NCI-H82 treated with DMSO at 0.1 percent for 48 hours (cell line): Measurements from ENCODE around the gene LHPP.

ENCODE experiments used
- DNase-seq: peaks from one replicate; lab custom pipeline; 2025; ENCODE audit not compliant: unreplicated experiment; lab: John Stamatoyannopoulos, UW

The LHPP gene

DNA sequence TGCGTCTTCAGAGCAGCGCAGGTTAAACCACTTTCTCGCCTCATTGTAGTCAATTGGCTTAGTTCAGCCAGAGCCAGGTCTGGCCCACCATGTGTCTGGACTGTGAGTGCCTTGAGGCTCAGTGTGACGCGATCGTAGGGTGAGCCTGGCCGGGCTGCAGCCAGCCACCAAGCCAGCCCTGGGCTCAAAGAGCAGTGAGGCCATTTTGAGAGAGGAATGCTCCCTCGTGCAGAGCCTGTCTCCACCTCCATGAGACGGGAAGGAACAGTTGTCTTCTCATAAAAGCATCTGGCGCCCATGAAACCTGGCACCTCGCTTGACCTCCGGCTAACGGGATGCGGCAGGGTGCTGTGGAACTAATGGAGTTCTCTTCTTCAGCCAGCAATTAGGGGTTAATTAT, 34.5 kb downstream of the LHPP start:
- DNase-seq, result no peak

GRCh38 chr10:124496620-124497019, 35.0 kb downstream of the LHPP start:
- no peak for DNase-seq

GRCh38 chr10:124497196-124497881, 35.7 kb downstream of the LHPP start:
- DNase-seq, result no peak

DNA sequence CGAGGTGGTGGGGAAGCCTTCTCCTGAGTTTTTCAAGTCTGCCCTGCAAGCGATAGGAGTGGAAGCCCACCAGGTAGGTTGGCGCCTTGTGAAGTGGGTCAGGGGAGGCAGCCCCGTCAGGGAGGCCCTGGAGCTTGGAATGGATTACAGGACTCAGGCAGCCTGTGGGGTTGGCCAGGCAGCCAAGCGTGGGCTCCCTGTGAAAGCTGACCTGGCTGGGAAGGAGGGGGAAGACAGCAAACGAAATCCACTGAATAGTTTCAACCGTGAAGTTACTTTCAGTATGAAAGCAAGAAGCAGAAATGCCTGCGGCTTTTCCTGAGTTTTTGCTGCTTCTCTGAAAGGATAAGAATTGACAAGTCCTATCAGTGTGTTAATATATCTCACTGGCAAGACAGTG, 36.4 kb downstream of the LHPP start:
- DNase-seq, result no peak

- DNase-seq, result no peak
Observed at GRCh38 chr10:124500757-124501156, 39.1 kb downstream of the LHPP start.

GRCh38 chr10:124504711-124505110, 43.1 kb downstream of the LHPP start:
- no peak for DNase-seq

GRCh38 chr10:124505279-124505678, 43.7 kb downstream of the LHPP start:
- no peak for DNase-seq

- DNase-seq, result no peak
Observed at GRCh38 chr10:124508070-124508667, 46.5 kb downstream of the LHPP start.

GRCh38 chr10:124508907-124509454, 47.4 kb downstream of the LHPP start:
- no peak for DNase-seq

DNA sequence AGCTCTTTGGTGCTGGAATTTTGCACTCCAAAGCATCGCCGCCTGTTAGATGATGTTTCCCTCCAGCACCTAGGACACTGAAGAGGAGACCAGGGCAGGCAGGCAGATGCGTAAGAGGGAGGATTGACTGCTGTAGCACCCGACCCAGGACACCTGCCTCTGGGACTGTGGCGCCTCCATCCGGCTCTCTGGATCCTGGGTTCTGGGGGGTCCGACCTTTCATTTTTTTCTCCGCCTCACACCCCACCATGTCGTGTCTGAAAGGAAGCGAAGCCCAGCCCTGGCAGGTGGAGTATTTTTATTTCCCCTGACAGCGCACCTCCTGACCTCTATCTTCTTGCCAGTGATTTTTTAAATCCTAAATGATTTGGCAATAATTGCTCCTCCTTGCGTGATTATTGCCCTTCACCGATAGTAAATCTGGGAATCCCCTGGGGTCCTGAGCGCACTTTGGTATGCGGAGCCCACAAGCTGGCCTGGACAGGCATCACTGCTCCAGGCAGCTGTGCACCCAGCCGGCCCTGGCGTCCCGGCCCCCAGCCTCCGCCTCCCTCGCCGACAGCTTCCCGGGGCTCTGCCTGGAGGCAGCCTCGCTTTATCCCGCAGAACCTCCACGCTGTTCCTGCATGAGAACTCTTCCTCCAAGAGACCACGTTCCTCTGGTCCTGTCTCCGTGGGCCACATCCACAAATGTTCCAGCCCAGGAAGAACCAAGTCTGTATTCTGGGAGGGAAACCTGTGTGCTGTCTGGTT, 48.4 kb downstream of the LHPP start:
- DNase-seq, result no peak

DNA sequence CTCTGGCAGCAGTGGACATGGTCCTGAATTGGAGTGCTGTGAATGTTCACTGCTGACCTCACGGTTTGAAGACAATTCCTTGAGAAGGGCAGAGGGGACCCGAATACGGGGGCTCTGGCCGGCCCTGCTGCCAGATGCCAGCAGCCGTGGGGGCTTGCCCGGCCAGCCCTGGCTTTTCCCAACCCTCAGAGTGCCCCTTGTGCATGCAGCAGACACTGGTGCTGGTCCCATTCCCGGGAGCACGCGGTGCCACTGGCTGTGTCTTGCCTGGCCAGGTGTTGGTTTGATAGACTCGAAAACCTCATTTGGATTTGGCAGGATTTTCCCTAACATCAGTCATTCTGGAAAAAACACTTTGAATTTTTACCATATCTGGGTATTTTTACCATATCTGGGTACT, 49.1 kb downstream of the LHPP start:
- no peak for DNase-seq

- DNase-seq, result no peak
Observed at GRCh38 chr10:124511205-124512039, 49.8 kb downstream of the LHPP start.

DNA sequence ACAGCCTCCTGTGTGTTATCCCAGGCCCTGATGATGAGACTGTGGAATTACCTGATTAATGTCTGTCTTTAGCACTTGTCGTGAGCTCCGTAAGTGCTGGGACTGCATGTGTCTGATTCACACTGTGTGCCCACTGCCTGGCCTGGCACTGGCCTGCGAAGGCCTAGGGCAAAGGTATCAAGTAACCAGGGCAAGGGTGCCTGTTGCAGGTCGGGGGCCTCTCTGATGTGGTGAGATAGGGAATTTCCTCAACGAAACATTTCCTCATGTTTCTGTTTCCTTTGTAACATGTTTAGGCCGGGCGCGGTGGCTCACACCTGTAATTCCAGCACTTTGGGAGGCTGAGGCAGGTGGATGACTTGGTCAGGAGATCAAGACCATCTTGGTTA, 50.4 kb downstream of the LHPP start:
- no peak for DNase-seq

DNA sequence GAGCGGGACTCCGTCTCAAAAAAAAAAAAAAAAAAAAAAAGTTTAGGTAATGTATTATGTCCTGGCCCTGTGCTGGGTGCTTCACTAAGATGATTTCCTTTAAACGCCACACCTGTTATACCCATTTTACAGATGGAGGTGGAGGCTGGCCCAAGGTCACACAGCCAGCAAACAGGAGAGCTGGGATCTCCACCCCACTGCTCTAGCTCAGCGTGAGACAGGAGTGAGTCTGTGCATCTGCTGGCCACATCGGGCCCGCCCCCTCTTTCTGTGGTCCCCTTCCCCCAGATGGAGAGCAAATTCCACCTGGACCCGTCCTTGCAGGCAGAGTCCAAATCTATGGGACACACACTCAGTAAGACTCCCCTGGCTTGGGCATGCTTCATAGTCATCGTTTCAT, 51.0 kb downstream of the LHPP start:
- DNase-seq, result no peak

DNA sequence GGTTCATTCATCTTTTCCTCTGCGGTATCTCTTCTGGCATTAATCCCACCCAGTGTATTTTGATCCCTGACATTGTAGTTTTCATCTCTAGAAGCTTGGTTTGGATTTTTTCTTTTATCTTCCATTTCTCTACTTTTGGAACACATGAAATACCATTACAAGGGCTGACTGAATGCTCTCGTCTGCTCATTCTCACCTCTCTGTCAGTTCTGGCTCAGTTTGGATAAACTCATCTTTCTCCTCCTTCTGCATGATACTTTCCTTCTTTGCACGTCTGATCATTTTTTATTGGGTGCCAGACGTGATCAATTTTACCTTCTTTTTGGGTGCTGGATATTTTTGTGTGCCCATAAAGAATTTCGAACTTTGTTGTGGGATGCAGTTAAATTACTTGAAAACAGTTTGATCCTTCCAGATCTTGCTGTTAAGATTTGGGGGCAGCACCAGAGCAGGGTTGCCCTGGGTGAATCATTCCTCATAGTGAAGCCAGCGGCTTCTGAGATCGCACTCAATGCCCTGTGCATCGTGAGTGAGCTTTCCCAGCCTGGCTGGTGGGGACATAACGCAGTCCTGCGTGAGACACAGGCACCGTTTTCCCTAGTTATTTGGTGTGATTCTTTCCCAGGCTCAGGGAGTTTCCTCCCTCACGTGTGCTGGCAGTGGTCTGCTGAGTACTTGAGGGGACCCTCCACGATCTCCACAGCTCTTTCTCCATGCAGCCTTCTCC, 53.8 kb downstream of the LHPP start:
- DNase-seq, result no peak

- DNase-seq, result no peak
Observed at GRCh38 chr10:124516181-124516580, 54.6 kb downstream of the LHPP start.

- no peak for DNase-seq
Observed at GRCh38 chr10:124516746-124517397, 55.2 kb downstream of the LHPP start.

DNA sequence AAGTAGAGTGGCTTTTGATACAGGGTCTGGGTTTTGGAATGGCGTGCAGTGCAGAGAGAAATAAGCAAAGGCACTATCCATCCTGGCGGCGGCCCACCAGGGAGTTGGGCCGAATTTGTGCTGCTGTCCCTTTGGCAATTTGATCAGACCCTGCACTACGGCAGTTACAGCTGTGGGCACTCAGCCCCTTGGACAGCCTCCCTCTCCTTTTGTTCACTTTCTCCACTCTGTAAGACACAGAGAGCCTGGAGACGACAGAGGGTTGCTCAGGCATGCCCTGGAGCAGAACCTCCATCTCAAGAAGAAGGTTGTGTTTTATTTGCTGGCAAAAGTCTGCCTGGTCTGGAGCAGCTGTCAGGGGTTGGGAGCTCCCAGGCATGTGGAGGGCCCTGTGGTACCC, 55.8 kb downstream of the LHPP start:
- DNase-seq, result no peak

GRCh38 chr10:124517931-124518330, 56.3 kb downstream of the LHPP start:
- no peak for DNase-seq

GRCh38 chr10:124518366-124518765, 56.7 kb downstream of the LHPP start:
- no peak for DNase-seq
